HepG2 (cell line): ENCODE data around the gene C21orf58. TPM values are rescaled to one million over a fixed set of nuclear protein-coding genes. Genes with fewer than 3 reads are reported as not detected.

Source experiments
- ATF7-NPFF ChIP-seq: sonication (generic); formaldehyde crosslinking; IDR thresholded peaks from 2 replicates; pipeline ENCODE4 v1.8.1; 2023; ENCODE audit warnings: mild to moderate bottlenecking, low read depth, missing genetic modification reagents, moderate library complexity
- CTCF ChIP-seq: sonication (generic); formaldehyde crosslinking; IDR thresholded peaks from 2 replicates; pipeline ENCODE4 v1.5.0; 2020; ENCODE audit warnings: mild to moderate bottlenecking, missing genetic modification reagents, moderate library complexity
- FOXA1 ChIP-seq, 2 experiments: fragments of 450-650 bp in 1 of 2; sonication (generic) in 1 of 2; formaldehyde crosslinking in 1 of 2; IDR thresholded peaks; 2 replicates each; pipeline versions ENCODE4 v1.4.0 to v1.6.1; 2016 to 2020; ENCODE audit warnings: missing genetic modification reagents in 1 of 2
- GABPA ChIP-seq, 2 experiments: IDR thresholded peaks; 2 replicates each; pipeline ENCODE4 v1.6.1; 2011 to 2016; ENCODE audit warnings: low read depth in 2 of 2, low read length in 1 of 2, missing biosample characterization in 1 of 2, missing genetic modification characterization in 1 of 2
- GATAD2A ChIP-seq: IDR thresholded peaks from 2 replicates; pipeline ENCODE4 v1.6.1; 2016
- GTF3A ChIP-seq: sonication (generic); formaldehyde crosslinking; conservative IDR thresholded peaks from 2 replicates; pipeline ENCODE4 v1.4.0; 2020; ENCODE audit warnings: mild to moderate bottlenecking, missing genetic modification reagents
- HIC2 ChIP-seq: sonication (generic); formaldehyde crosslinking; IDR thresholded peaks from 2 replicates; pipeline ENCODE4 v1.9.0; 2022; ENCODE audit warnings: low read depth, missing genetic modification reagents
- KLF16 ChIP-seq, 2 experiments: sonication (generic) in 1 of 2; formaldehyde crosslinking in 1 of 2; IDR thresholded peaks; 2 replicates each; pipeline versions ENCODE4 v1.6.1 to v1.8.0; 2016 to 2023; ENCODE audit warnings: missing genetic modification reagents in 2 of 2, missing compliant biosample characterization in 1 of 2
- LCORL ChIP-seq, 2 experiments: fragments of 450-650 bp in 1 of 2; sonication (generic) in 1 of 2; formaldehyde crosslinking in 1 of 2; IDR thresholded peaks; 2 replicates each; pipeline versions ENCODE4 v1.5.0 to v1.6.1; 2017 to 2020; ENCODE audit warnings: antibody characterized with exemption in 1 of 2, missing genetic modification reagents in 1 of 2
- MEIS1 ChIP-seq: sonication (generic); formaldehyde crosslinking; IDR thresholded peaks from 2 replicates; pipeline ENCODE4 v1.9.0; 2021; ENCODE audit warnings: mild to moderate bottlenecking, missing genetic modification reagents, moderate library complexity, borderline replicate concordance
- POLR2AphosphoS2 ChIP-seq: IDR thresholded peaks from 2 replicates; pipeline ENCODE4 v1.6.1; 2011; ENCODE audit warnings: low read depth, low read length, improper control_type of control experiment
- SALL1 ChIP-seq: sonication (generic); formaldehyde crosslinking; IDR thresholded peaks from 2 replicates; pipeline ENCODE4 v1.8.0; 2022; ENCODE audit warnings: mild to moderate bottlenecking, missing genetic modification reagents
- SOX6 ChIP-seq, 2 experiments: fragments of 450-650 bp in 1 of 2; sonication (generic) in 1 of 2; formaldehyde crosslinking in 1 of 2; IDR thresholded peaks; 2 replicates each; pipeline versions ENCODE4 v1.4.0 to v1.6.1; 2017 to 2020; ENCODE audit warnings: antibody characterized with exemption in 1 of 2, mild to moderate bottlenecking in 1 of 2, missing genetic modification reagents in 1 of 2
- STAG1 ChIP-seq: sonication (generic); formaldehyde crosslinking; IDR thresholded peaks from 2 replicates; pipeline ENCODE4 v1.4.0; 2020; ENCODE audit warnings: missing genetic modification reagents
- TGIF2 ChIP-seq: IDR thresholded peaks from 2 replicates; pipeline ENCODE4 v1.6.1; 2016; ENCODE audit warnings: control low read depth, missing compliant biosample characterization
- ZBTB3 ChIP-seq: sonication (generic); formaldehyde crosslinking; IDR thresholded peaks from 2 replicates; pipeline ENCODE4 v1.4.0; 2020; ENCODE audit warnings: low read depth, mild to moderate bottlenecking, moderate library complexity, missing genetic modification reagents, borderline replicate concordance
- ZFP1 ChIP-seq: IDR thresholded peaks from 2 replicates; pipeline ENCODE4 v1.6.1; 2016
- ZMAT3 ChIP-seq: sonication (generic); formaldehyde crosslinking; conservative IDR thresholded peaks from 2 replicates; pipeline ENCODE4 v1.7.0; 2021; ENCODE audit warnings: missing genetic modification reagents
- ZNF101 ChIP-seq: sonication (generic); formaldehyde crosslinking; IDR thresholded peaks from 2 replicates; pipeline ENCODE4 v1.4.0; 2020; ENCODE audit warnings: mild to moderate bottlenecking, low read depth, missing genetic modification reagents, borderline replicate concordance
- ZNF7 ChIP-seq: IDR thresholded peaks from 2 replicates; pipeline ENCODE4 v1.6.1; 2016; ENCODE audit warnings: missing biosample characterization, missing genetic modification reagents
- ZNF792 ChIP-seq: IDR thresholded peaks from 2 replicates; pipeline ENCODE4 v1.6.1; 2016
- ZSCAN9 ChIP-seq: IDR thresholded peaks from 2 replicates; pipeline ENCODE4 v1.6.1; 2016; ENCODE audit warnings: borderline replicate concordance
- polyA plus RNA-seq, 8 experiments: library from polyadenylated mRNA; depleted of rRNA in 3 of 8; stranded (reverse) in 7 of 8; unstranded in 1 of 8; fragments of >200 nt; fragmentation: Illumina TruSeq in 4 of 8; extraction: Trizol in 4 of 8; gene quantifications; 2 replicates each; pipeline versions ENCODE4 v1.2.1 to v1.2.3, GENCODE V29; 2011 to 2016; ENCODE audit warnings: low read depth in 4 of 8, missing spikeins in 1 of 8, mixed read lengths in 1 of 8; ENCODE audit not compliant: insufficient read depth in 1 of 8
- total RNA-seq, 5 experiments: library from RNA; depleted of rRNA; stranded (reverse); fragments of >200 nt; fragmentation: Illumina TruSeq; extraction: Trizol; gene quantifications; 2 replicates each; pipeline ENCODE4 v1.2.3, GENCODE V29; 2016; ENCODE audit warnings: low read depth in 1 of 5
- TF ChIP-seq, protein P1 (sequence below): sonication (generic); formaldehyde crosslinking; conservative IDR thresholded peaks from 2 replicates; pipeline ENCODE4 v1.4.0; 2020; ENCODE audit warnings: mild to moderate bottlenecking, missing genetic modification reagents, moderate library complexity

C21orf58 gene
- total and polyA plus RNA-seq, 2 of the 13 experiments (the other 11 are each of a cell fraction or from before 2014, with no cell fraction given), result 3.5 to 6.8 TPM

GRCh38 chr21:46326110-46326703 lies 2.5 kb upstream of the C21orf58 start (continued):
- TF ChIP-seq TGIF2 (CRISPR knock-in tag) (0 out of 2 replicates have a peak, but pooled peaks have one; percentile 48), ZNF101 (no peak), MEIS1 (CRISPR knock-in tag) (no peak), GABPA (IDR thresholded peaks at IDR 0.05; ENCODE audit: low read depth, low read length) (no peak), GABPA (CRISPR knock-in tag; IDR thresholded peaks at IDR 0.05; ENCODE audit: low read depth) (peak; percentile 38; the same call in 1 of the 2 replicates), SOX6 (IDR thresholded peaks at IDR 0.05) (no peak), SOX6 (CRISPR knock-in tag; IDR thresholded peaks at IDR 0.05) (peak; percentile 15; the same call in 1 of the 2 replicates), ZFP1 (no peak), GATAD2A (CRISPR knock-in tag) (peak; percentile 62), KLF16 (CRISPR knock-in tag; IDR thresholded peaks at IDR 0.05) (0 out of 4 replicates have a peak, but pooled peaks of 1 of the 2 experiments have one; percentile 29), ZMAT3 (CRISPR knock-in tag) (no peak), ZNF7 (peak; percentile 77; the same call in 1 of the 2 replicates), HIC2 (no peak), FOXA1 (IDR thresholded peaks at IDR 0.05) (no peak), FOXA1 (CRISPR knock-in tag; IDR thresholded peaks at IDR 0.05) (peak; percentile 41), ATF7-NPFF (no peak), LCORL (IDR thresholded peaks at IDR 0.05) (no peak), LCORL (CRISPR knock-in tag; IDR thresholded peaks at IDR 0.05) (0 out of 2 replicates have a peak, but pooled peaks have one; percentile 13), POLR2AphosphoS2 (no peak), ZNF792 (CRISPR knock-in tag) (no peak), ZSCAN9 (CRISPR knock-in tag) (no peak), SALL1 (0 out of 2 replicates have a peak, but pooled peaks have one; percentile 31), ZBTB3 (CRISPR knock-in tag) (no peak), GTF3A (CRISPR knock-in tag) (no peak), CTCF (CRISPR knock-in tag) (peak; percentile 69), STAG1 (CRISPR knock-in tag) (peak; percentile 58)
- TF ChIP-seq, protein P1, sequence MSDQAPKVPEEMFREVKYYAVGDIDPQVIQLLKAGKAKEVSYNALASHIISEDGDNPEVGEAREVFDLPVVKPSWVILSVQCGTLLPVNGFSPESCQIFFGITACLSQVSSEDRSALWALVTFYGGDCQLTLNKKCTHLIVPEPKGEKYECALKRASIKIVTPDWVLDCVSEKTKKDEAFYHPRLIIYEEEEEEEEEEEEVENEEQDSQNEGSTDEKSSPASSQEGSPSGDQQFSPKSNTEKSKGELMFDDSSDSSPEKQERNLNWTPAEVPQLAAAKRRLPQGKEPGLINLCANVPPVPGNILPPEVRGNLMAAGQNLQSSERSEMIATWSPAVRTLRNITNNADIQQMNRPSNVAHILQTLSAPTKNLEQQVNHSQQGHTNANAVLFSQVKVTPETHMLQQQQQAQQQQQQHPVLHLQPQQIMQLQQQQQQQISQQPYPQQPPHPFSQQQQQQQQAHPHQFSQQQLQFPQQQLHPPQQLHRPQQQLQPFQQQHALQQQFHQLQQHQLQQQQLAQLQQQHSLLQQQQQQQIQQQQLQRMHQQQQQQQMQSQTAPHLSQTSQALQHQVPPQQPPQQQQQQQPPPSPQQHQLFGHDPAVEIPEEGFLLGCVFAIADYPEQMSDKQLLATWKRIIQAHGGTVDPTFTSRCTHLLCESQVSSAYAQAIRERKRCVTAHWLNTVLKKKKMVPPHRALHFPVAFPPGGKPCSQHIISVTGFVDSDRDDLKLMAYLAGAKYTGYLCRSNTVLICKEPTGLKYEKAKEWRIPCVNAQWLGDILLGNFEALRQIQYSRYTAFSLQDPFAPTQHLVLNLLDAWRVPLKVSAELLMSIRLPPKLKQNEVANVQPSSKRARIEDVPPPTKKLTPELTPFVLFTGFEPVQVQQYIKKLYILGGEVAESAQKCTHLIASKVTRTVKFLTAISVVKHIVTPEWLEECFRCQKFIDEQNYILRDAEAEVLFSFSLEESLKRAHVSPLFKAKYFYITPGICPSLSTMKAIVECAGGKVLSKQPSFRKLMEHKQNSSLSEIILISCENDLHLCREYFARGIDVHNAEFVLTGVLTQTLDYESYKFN (CRISPR knock-in tag), result peak; percentile 21; the same call in 1 of the 2 replicates
